SJSA1 (cell line): ENCODE measurements around the gene TAF1C. TPM values are rescaled to one million over a fixed set of nuclear protein-coding genes. Genes with fewer than 3 reads are reported as not detected.

Source experiments
- DNase-seq, 2 experiments: peaks; one replicate each; pipeline ENCODE4 v3.0.0-alpha.2; 2015 to 2020; ENCODE audit warnings: low spot score in 2 of 2, low read depth in 1 of 2
- H3K27ac ChIP-seq: fragments of 250-450 bp; sonication (Bioruptor Pico); 2 replicates; pipeline ENCODE4 v1.5.1; 2020; ENCODE audit warnings: mild to moderate bottlenecking, moderate library complexity
- H3K27me3 ChIP-seq: fragments of 250-450 bp; sonication (Bioruptor Pico); replicated peaks from 2 replicates; pipeline ENCODE4 v1.5.1; 2020; ENCODE audit warnings: mild to moderate bottlenecking, moderate library complexity
- H3K36me3 ChIP-seq: fragments of 250-450 bp; sonication (Bioruptor Pico); 2 replicates; pipeline ENCODE4 v1.5.1; 2020; ENCODE audit warnings: mild to moderate bottlenecking
- H3K4me1 ChIP-seq: fragments of 250-450 bp; sonication (Bioruptor Pico); replicated peaks from 2 replicates; pipeline ENCODE4 v1.6.1; 2021; ENCODE audit warnings: mild to moderate bottlenecking
- H3K4me3 ChIP-seq: fragments of 250-450 bp; sonication (Bioruptor Pico); 2 replicates; pipeline ENCODE4 v1.5.1; 2020; ENCODE audit warnings: mild to moderate bottlenecking
- H3K9me3 ChIP-seq: fragments of 250-450 bp; sonication (Bioruptor Pico); replicated peaks from 2 replicates; pipeline ENCODE4 v1.5.1; 2020; ENCODE audit warnings: mild to moderate bottlenecking
- total RNA-seq: library from RNA; depleted of rRNA; stranded (reverse); fragments of >200 nt; shearing (Covaris generic); gene quantifications from 2 replicates; pipeline ENCODE4 v1.2.3, GENCODE V29; 2014

The TAF1C gene
- total RNA-seq, 1 experiment from 2014 or later, result 20.5 TPM

GRCh38 chr16:84199861-84200260, 13.0 kb upstream of the TAF1C start:
- no peak overlapping the region for H3K27ac ChIP-seq
- no peak for DNase-seq
- H3K4me3 ChIP-seq, result no peak overlapping the region
- no peaks in the 10 kb centered on the region for H3K36me3 ChIP-seq
- H3K4me1 ChIP-seq, result peaks cover 10% of the 10 kb centered on the region
- no peaks in the 10 kb centered on the region for H3K9me3 ChIP-seq
- no peaks in the 10 kb centered on the region for H3K27me3 ChIP-seq

- Histone ChIP-seq H3K27me3 (no peaks in the 10 kb centered on the region), H3K27ac (no peak overlapping the region), H3K9me3 (no peaks in the 10 kb centered on the region), H3K4me1 (peaks cover 10% of the 10 kb centered on the region), H3K36me3 (no peaks in the 10 kb centered on the region), H3K4me3 (no peak overlapping the region)
- no peak for DNase-seq
These were observed 12.2 kb upstream of the TAF1C start for GRCh38 chr16:84199097-84199496.

GRCh38 chr16:84198401-84198800, 11.5 kb upstream of the TAF1C start:
- no peaks in the 10 kb centered on the region for H3K9me3 ChIP-seq
- H3K27me3 ChIP-seq, result no peaks in the 10 kb centered on the region
- no peak overlapping the region for H3K4me3 ChIP-seq
- H3K36me3 ChIP-seq, result no peaks in the 10 kb centered on the region
- peaks cover 10% of the 10 kb centered on the region for H3K4me1 ChIP-seq
- H3K27ac ChIP-seq, result no peak overlapping the region
- peak; percentile 83 to 91 for DNase-seq

GRCh38 chr16:84197466-84198128, 10.7 kb upstream of the TAF1C start:
- Histone ChIP-seq H3K9me3 (no peaks in the 10 kb centered on the region), H3K36me3 (no peaks in the 10 kb centered on the region), H3K4me3 (no peak overlapping the region), H3K27ac (no peak overlapping the region), H3K27me3 (no peaks in the 10 kb centered on the region), H3K4me1 (peaks cover 10% of the 10 kb centered on the region)
- no peak for DNase-seq

GRCh38 chr16:84196727-84197394, 10.0 kb upstream of the TAF1C start:
- no peaks in the 10 kb centered on the region for H3K9me3 ChIP-seq
- DNase-seq, result no peak
- H3K27ac ChIP-seq, result no peak overlapping the region
- H3K4me3 ChIP-seq, result no peak overlapping the region
- H3K36me3 ChIP-seq, result no peaks in the 10 kb centered on the region
- no peaks in the 10 kb centered on the region for H3K27me3 ChIP-seq
- peaks cover 10% of the 10 kb centered on the region for H3K4me1 ChIP-seq

- no peak for DNase-seq
- no peaks in the 10 kb centered on the region for H3K27me3 ChIP-seq
- no peak overlapping the region for H3K4me3 ChIP-seq
- no peaks in the 10 kb centered on the region for H3K36me3 ChIP-seq
- H3K9me3 ChIP-seq, result no peaks in the 10 kb centered on the region
- H3K4me1 ChIP-seq, result peaks cover 10% of the 10 kb centered on the region
- no peak overlapping the region for H3K27ac ChIP-seq
These were observed 9.2 kb upstream of the TAF1C start for GRCh38 chr16:84196101-84196500.

GRCh38 chr16:84195201-84196093, 8.6 kb upstream of the TAF1C start:
- no peak overlapping the region for H3K4me3 ChIP-seq
- no peaks in the 10 kb centered on the region for H3K36me3 ChIP-seq
- no peak overlapping the region for H3K27ac ChIP-seq
- DNase-seq, result no peak
- H3K4me1 ChIP-seq, result peaks cover 10% of the 10 kb centered on the region
- H3K27me3 ChIP-seq, result no peaks in the 10 kb centered on the region
- no peaks in the 10 kb centered on the region for H3K9me3 ChIP-seq

GRCh38 chr16:84194470-84195200, 7.8 kb upstream of the TAF1C start:
- Histone ChIP-seq H3K9me3 (no peaks in the 10 kb centered on the region), H3K27me3 (no peaks in the 10 kb centered on the region), H3K4me3 (no peak overlapping the region), H3K27ac (no peak overlapping the region), H3K4me1 (peaks cover 10% of the 10 kb centered on the region), H3K36me3 (no peaks in the 10 kb centered on the region)
- no peak for DNase-seq

- DNase-seq, result no peak
- no peak overlapping the region for H3K4me3 ChIP-seq
- H3K36me3 ChIP-seq, result no peaks in the 10 kb centered on the region
- H3K27ac ChIP-seq, result no peak overlapping the region
- no peaks in the 10 kb centered on the region for H3K27me3 ChIP-seq
- H3K9me3 ChIP-seq, result no peaks in the 10 kb centered on the region
- peaks cover 10% of the 10 kb centered on the region for H3K4me1 ChIP-seq
These were observed 7.2 kb upstream of the TAF1C start for GRCh38 chr16:84194018-84194417.

GRCh38 chr16:84193480-84193879, 6.6 kb upstream of the TAF1C start:
- H3K36me3 ChIP-seq, result no peaks in the 10 kb centered on the region
- H3K9me3 ChIP-seq, result no peaks in the 10 kb centered on the region
- H3K4me1 ChIP-seq, result peaks cover 5% of the 10 kb centered on the region; the same call in 1 of the 2 replicates
- no peak overlapping the region for H3K27ac ChIP-seq
- no peak for DNase-seq
- no peak overlapping the region for H3K4me3 ChIP-seq
- H3K27me3 ChIP-seq, result no peaks in the 10 kb centered on the region

GRCh38 chr16:84191466-84191865, 4.6 kb upstream of the TAF1C start:
- H3K36me3 ChIP-seq, result peaks cover 3% of the 10 kb centered on the region; the same call in 1 of the 2 replicates
- H3K27me3 ChIP-seq, result no peaks in the 10 kb centered on the region
- no peak overlapping the region for H3K27ac ChIP-seq
- H3K4me1 ChIP-seq, result no peaks in the 10 kb centered on the region
- no peaks in the 10 kb centered on the region for H3K9me3 ChIP-seq
- no peak for DNase-seq
- no peak overlapping the region for H3K4me3 ChIP-seq

GRCh38 chr16:84190731-84191388, 4.0 kb upstream of the TAF1C start, which contains the start of gene ADAD2:
TSS of gene ADAD2 (plus strand) at chr16:84191157. CDS start at chr16:84191231, 74 bp downstream.
- no peaks in the 10 kb centered on the region for H3K27me3 ChIP-seq
- no peak for DNase-seq
- peaks cover 3% of the 10 kb centered on the region; the same call in 1 of the 2 replicates for H3K36me3 ChIP-seq
- no peak within 1 kb of the TSS for H3K4me3 ChIP-seq
- peaks cover 2% of the 10 kb centered on the region for H3K4me1 ChIP-seq
- H3K9me3 ChIP-seq, result no peaks in the 10 kb centered on the region
- no peak within 1 kb of the TSS for H3K27ac ChIP-seq

- no peak for DNase-seq
- Histone ChIP-seq H3K4me1 (peaks cover 4% of the 10 kb centered on the region), H3K9me3 (no peaks in the 10 kb centered on the region), H3K36me3 (peaks cover 62% of the 10 kb centered on the region), H3K4me3 (no peak overlapping the region), H3K27ac (no peak overlapping the region), H3K27me3 (no peaks in the 10 kb centered on the region)
These were observed 2.1 kb downstream of the TAF1C start for GRCh38 chr16:84184775-84185174.
